Keratinocyte (primary cell): ENCODE data around the gene GPR21.

Source experiments
- CTCF ChIP-seq, 3 experiments: IDR thresholded peaks in 1 of 3; conservative IDR thresholded peaks in 1 of 3; optimal IDR thresholded peaks in 1 of 3; 2 replicates in 2 of 3; 3 replicates in 1 of 3; pipeline versions ENCODE3 to v1.5.1; 2011; ENCODE audit warnings: low read length in 3 of 3, mild to moderate bottlenecking in 3 of 3, moderate library complexity in 2 of 3, control low read depth in 1 of 3, inconsistent platforms in 1 of 3; ENCODE audit not compliant: insufficient read depth in 2 of 3; ENCODE audit errors: extremely low read depth in 1 of 3
- EZH2 ChIP-seq: IDR thresholded peaks from one replicate; pipeline ENCODE4 v1.6.1; 2012; ENCODE audit warnings: inconsistent platforms, mild to moderate bottlenecking, low read length, moderate library complexity

GRCh38 chr9:123074628-123075027 is 41.2 kb downstream of the GPR21 start:
- TF ChIP-seq CTCF (optimal IDR thresholded peaks at IDR 0.05 in 1 of 3, IDR thresholded peaks at IDR 0.05 in 1 of 3, conservative IDR thresholded peaks at IDR 0.05 in 1 of 3; ENCODE audit: extremely low read depth in 1 of 3, insufficient read depth in 2 of 3, low read length in 3 of 3) (no peak), EZH2 (no peak)
